ENCODE results near the gene C17orf107.

GRCh38 chr17:4892499-4893221, 6.7 kb upstream of the C17orf107 start:
- no peak for TF ChIP-seq CTCF (IDR thresholded peaks at IDR 0.05)
- no peak for TF ChIP-seq EP300 (IDR thresholded peaks at IDR 0.05; ENCODE audit: low read depth)
- TF ChIP-seq POLR2A (IDR thresholded peaks at IDR 0.05), result no peak
